Measurements from ENCODE around the gene MYO5A.
"Not testable (repeated sequence)": the region's sequence is repeated elsewhere in the genome, so short reads cannot be mapped to it uniquely, and the experiment has no call there.

GRCh38 chr15:52459265-52459664, 69.4 kb downstream of the MYO5A start:
- TF ChIP-seq POLR2AphosphoS5 (IDR thresholded peaks at IDR 0.05; ENCODE audit: low read depth, low read length); SIN3A (IDR thresholded peaks at IDR 0.05; ENCODE audit: borderline replicate concordance, insufficient read depth, low read depth, low read length); TCF7L2 (IDR thresholded peaks at IDR 0.05; ENCODE audit: low read depth, low read length): not testable (repeated sequence)
- TF ChIP-seq, protein P1, sequence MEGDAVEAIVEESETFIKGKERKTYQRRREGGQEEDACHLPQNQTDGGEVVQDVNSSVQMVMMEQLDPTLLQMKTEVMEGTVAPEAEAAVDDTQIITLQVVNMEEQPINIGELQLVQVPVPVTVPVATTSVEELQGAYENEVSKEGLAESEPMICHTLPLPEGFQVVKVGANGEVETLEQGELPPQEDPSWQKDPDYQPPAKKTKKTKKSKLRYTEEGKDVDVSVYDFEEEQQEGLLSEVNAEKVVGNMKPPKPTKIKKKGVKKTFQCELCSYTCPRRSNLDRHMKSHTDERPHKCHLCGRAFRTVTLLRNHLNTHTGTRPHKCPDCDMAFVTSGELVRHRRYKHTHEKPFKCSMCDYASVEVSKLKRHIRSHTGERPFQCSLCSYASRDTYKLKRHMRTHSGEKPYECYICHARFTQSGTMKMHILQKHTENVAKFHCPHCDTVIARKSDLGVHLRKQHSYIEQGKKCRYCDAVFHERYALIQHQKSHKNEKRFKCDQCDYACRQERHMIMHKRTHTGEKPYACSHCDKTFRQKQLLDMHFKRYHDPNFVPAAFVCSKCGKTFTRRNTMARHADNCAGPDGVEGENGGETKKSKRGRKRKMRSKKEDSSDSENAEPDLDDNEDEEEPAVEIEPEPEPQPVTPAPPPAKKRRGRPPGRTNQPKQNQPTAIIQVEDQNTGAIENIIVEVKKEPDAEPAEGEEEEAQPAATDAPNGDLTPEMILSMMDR (IDR thresholded peaks at IDR 0.05) = not testable (repeated sequence)
- TF ChIP-seq, protein P2, sequence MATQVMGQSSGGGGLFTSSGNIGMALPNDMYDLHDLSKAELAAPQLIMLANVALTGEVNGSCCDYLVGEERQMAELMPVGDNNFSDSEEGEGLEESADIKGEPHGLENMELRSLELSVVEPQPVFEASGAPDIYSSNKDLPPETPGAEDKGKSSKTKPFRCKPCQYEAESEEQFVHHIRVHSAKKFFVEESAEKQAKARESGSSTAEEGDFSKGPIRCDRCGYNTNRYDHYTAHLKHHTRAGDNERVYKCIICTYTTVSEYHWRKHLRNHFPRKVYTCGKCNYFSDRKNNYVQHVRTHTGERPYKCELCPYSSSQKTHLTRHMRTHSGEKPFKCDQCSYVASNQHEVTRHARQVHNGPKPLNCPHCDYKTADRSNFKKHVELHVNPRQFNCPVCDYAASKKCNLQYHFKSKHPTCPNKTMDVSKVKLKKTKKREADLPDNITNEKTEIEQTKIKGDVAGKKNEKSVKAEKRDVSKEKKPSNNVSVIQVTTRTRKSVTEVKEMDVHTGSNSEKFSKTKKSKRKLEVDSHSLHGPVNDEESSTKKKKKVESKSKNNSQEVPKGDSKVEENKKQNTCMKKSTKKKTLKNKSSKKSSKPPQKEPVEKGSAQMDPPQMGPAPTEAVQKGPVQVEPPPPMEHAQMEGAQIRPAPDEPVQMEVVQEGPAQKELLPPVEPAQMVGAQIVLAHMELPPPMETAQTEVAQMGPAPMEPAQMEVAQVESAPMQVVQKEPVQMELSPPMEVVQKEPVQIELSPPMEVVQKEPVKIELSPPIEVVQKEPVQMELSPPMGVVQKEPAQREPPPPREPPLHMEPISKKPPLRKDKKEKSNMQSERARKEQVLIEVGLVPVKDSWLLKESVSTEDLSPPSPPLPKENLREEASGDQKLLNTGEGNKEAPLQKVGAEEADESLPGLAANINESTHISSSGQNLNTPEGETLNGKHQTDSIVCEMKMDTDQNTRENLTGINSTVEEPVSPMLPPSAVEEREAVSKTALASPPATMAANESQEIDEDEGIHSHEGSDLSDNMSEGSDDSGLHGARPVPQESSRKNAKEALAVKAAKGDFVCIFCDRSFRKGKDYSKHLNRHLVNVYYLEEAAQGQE (IDR thresholded peaks at IDR 0.05; ENCODE audit: insufficient read depth in 1 of 2, low read depth in 2 of 2, low read length in 1 of 2) = not testable (repeated sequence)
